Osteoblast (primary cell): ENCODE results near the gene NCKAP5. TPM values are rescaled to one million over a fixed set of nuclear protein-coding genes. Genes with fewer than 3 reads are reported as not detected.
"Not testable (repeated sequence)": the region's sequence is repeated elsewhere in the genome, so short reads cannot be mapped to it uniquely, and the experiment has no call there.

ENCODE experiments used
- DNase-seq: peaks from one replicate; pipeline ENCODE4 v3.0.0; 2011; ENCODE audit warnings: low spot score, mixed read lengths; ENCODE audit not compliant: insufficient read length; ENCODE audit errors: missing footprints
- H2AFZ ChIP-seq: 2 replicates; pipeline ENCODE4 v1.6.0; 2011; ENCODE audit warnings: mild to moderate bottlenecking, low read length
- H3K27ac ChIP-seq: 2 replicates; pipeline ENCODE4 v1.5.1; 2011; ENCODE audit warnings: mild to moderate bottlenecking, low read depth, low read length, moderate library complexity
- H3K27me3 ChIP-seq: 2 replicates; pipeline ENCODE4 v1.6.0; 2012; ENCODE audit warnings: mild to moderate bottlenecking, control low read depth, inconsistent platforms, low read length, moderate library complexity; ENCODE audit not compliant: insufficient read depth
- H3K36me3 ChIP-seq: 2 replicates; pipeline ENCODE4 v1.5.1; 2011; ENCODE audit warnings: mild to moderate bottlenecking, low read length, control low read depth, moderate library complexity; ENCODE audit not compliant: insufficient read depth
- H3K4me1 ChIP-seq: 2 replicates; pipeline ENCODE4 v1.5.1; 2011; ENCODE audit warnings: mild to moderate bottlenecking, low read length, control low read depth, moderate library complexity; ENCODE audit not compliant: insufficient read depth
- H3K4me2 ChIP-seq: 2 replicates; pipeline ENCODE4 v1.6.0; 2011; ENCODE audit warnings: mild to moderate bottlenecking, low read length; ENCODE audit not compliant: insufficient read depth
- H3K4me3 ChIP-seq: fragments of 200-600 bp; sonication (generic); 3 replicates; pipeline ENCODE4 v1.5.1; 2012; ENCODE audit warnings: mild to moderate bottlenecking, low read length, inconsistent platforms; ENCODE audit not compliant: insufficient read depth
- H3K79me2 ChIP-seq: 2 replicates; pipeline ENCODE4 v1.6.0; 2012; ENCODE audit warnings: mild to moderate bottlenecking, low read length, control low read depth, inconsistent platforms; ENCODE audit not compliant: insufficient read depth
- H3K9me3 ChIP-seq: 2 replicates; pipeline ENCODE4 v1.5.1; 2011; ENCODE audit warnings: low read depth, low read length, control low read depth
- H4K20me1 ChIP-seq: 2 replicates; pipeline ENCODE4 v1.6.0; 2012; ENCODE audit warnings: mild to moderate bottlenecking, low read length, control low read depth; ENCODE audit not compliant: insufficient read depth
- total RNA-seq: library from RNA; depleted of rRNA; stranded (reverse); fragments of >200 nt; gene quantifications from 2 replicates; pipeline ENCODE4 v1.2.3, GENCODE V29; 2012
- TF ChIP-seq, protein P1 (sequence below): IDR thresholded peaks from 2 replicates; pipeline ENCODE4 v1.5.1; 2011; ENCODE audit warnings: mild to moderate bottlenecking, low read depth, low read length, moderate library complexity; ENCODE audit errors: extremely low read depth

NCKAP5 gene
- total RNA-seq, 1 donor: 1.8 TPM

- H4K20me1 ChIP-seq: no peaks in the 10 kb centered on the region
- DNase-seq: no peak
These were observed 47.0 kb downstream of the NCKAP5 start for GRCh38 chr2:133521146-133521745.

GRCh38 chr2:133519677-133520076 is 48.6 kb downstream of the NCKAP5 start:
- H3K36me3 ChIP-seq, H3K4me3 ChIP-seq, H3K27ac ChIP-seq, H3K4me1 ChIP-seq, H3K9me3 ChIP-seq, H3K4me2 ChIP-seq, H3K79me2 ChIP-seq, H4K20me1 ChIP-seq, H3K27me3 ChIP-seq, DNase-seq, H2AFZ ChIP-seq: not testable (repeated sequence)

More at GRCh38 chr2:133521146-133521745, 47.0 kb downstream of the NCKAP5 start:
- H3K27me3 ChIP-seq: no peaks in the 10 kb centered on the region
- no peaks in the 10 kb centered on the region for H3K79me2 ChIP-seq
- H2AFZ ChIP-seq: no peak overlapping the region
- no peaks in the 10 kb centered on the region for H3K4me1 ChIP-seq
- H3K4me3 ChIP-seq: no peak overlapping the region
- no peak overlapping the region for H3K27ac ChIP-seq
- H3K36me3 ChIP-seq: no peaks in the 10 kb centered on the region
- no peak overlapping the region for H3K4me2 ChIP-seq
- TF ChIP-seq, protein P1, sequence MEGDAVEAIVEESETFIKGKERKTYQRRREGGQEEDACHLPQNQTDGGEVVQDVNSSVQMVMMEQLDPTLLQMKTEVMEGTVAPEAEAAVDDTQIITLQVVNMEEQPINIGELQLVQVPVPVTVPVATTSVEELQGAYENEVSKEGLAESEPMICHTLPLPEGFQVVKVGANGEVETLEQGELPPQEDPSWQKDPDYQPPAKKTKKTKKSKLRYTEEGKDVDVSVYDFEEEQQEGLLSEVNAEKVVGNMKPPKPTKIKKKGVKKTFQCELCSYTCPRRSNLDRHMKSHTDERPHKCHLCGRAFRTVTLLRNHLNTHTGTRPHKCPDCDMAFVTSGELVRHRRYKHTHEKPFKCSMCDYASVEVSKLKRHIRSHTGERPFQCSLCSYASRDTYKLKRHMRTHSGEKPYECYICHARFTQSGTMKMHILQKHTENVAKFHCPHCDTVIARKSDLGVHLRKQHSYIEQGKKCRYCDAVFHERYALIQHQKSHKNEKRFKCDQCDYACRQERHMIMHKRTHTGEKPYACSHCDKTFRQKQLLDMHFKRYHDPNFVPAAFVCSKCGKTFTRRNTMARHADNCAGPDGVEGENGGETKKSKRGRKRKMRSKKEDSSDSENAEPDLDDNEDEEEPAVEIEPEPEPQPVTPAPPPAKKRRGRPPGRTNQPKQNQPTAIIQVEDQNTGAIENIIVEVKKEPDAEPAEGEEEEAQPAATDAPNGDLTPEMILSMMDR: no peak
- no peaks in the 10 kb centered on the region for H3K9me3 ChIP-seq

DNA sequence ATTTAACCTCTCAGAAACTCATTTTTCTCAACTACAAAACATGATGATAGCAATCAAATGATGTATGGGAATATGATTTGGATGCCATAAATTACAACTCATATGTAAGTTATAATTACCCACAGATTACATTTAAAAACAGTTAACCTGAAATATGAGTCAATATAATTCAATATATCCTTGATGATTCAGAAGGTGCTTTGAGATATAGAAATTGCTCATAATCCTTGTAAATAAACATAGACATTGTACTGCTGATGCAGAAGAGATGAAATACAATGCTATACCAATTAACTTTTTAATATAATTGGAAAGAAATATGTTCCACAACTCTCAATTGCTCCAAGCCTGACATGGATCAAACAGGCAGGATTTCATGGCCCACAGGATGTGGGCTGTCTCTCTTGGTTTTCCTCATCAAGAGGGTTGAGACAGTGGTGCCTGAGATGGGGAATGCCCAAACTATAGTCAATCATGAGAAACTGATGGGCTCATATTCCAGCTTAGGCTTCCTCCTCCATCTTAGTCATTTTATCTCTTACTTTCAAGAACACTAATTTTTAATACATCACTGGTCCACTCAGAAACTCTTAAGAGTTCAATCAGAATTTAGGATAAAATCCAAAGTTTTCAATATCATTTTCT is 49.4 kb downstream of the NCKAP5 start:
- no peak overlapping the region for H3K27ac ChIP-seq
- no peaks in the 10 kb centered on the region for H3K27me3 ChIP-seq
- TF ChIP-seq, protein P1: no peak
- H2AFZ ChIP-seq: no peak overlapping the region
- H3K79me2 ChIP-seq: no peaks in the 10 kb centered on the region
- H3K36me3 ChIP-seq: no peaks in the 10 kb centered on the region
- H4K20me1 ChIP-seq: no peaks in the 10 kb centered on the region
- H3K4me2 ChIP-seq: no peak overlapping the region
- H3K4me3 ChIP-seq: no peak overlapping the region
- no peaks in the 10 kb centered on the region for H3K9me3 ChIP-seq
- no peak for DNase-seq
- H3K4me1 ChIP-seq: no peaks in the 10 kb centered on the region

- Histone ChIP-seq H2AFZ (no peak overlapping the region), H3K9me3 (no peaks in the 10 kb centered on the region), H3K79me2 (no peaks in the 10 kb centered on the region), H3K27me3 (peaks cover 2% of the 10 kb centered on the region), H4K20me1 (no peaks in the 10 kb centered on the region), H3K4me1 (no peaks in the 10 kb centered on the region), H3K4me2 (no peak overlapping the region), H3K36me3 (no peaks in the 10 kb centered on the region), H3K4me3 (no peak overlapping the region), H3K27ac (no peak overlapping the region)
- DNase-seq: no peak
- TF ChIP-seq, protein P1: no peak
These were observed 50.4 kb downstream of the NCKAP5 start for GRCh38 chr2:133517876-133518275.
